Measurements from ENCODE around the gene OSBPL6.
"Not testable (repeated sequence)": the region's sequence is repeated elsewhere in the genome, so short reads cannot be mapped to it uniquely, and the experiment has no call there.

Gene OSBPL6

DNA sequence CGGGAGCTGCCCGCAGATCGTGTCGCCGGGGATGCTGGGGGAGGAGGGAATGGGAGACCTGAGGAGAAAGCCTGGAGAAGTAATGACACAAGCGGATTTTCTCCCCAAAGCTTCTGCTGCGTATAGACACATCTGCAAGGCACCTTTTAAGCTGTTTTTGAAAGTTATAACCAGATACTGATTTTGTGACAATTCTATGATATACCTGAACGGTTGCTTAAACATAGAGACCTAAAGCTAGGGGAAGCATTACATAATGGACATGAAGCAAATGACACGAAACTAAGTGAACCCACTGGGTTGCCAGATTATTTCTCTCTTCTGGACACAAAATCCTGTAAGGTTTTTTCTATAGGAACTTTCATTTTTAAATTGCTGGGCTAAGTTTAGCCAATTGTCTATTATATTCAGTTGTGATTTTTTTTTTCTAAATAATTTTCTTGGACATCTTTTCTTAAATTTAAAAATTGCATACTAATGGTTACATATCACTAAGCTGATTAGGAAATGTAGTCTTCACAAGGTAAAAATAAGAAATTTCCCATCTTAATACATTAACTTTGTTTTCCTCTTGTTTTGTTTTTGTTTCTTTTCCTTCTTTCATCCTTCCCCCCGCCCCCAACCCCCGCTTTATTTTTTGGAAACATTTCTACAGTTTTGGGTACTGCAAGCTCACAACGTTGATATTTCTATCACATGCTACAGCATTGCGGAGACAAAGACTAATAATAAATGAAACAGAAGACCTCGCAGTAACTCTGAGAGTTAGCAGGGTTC, 1.3 kb downstream of the OSBPL6 start:
- TF ChIP-seq, protein P1, sequence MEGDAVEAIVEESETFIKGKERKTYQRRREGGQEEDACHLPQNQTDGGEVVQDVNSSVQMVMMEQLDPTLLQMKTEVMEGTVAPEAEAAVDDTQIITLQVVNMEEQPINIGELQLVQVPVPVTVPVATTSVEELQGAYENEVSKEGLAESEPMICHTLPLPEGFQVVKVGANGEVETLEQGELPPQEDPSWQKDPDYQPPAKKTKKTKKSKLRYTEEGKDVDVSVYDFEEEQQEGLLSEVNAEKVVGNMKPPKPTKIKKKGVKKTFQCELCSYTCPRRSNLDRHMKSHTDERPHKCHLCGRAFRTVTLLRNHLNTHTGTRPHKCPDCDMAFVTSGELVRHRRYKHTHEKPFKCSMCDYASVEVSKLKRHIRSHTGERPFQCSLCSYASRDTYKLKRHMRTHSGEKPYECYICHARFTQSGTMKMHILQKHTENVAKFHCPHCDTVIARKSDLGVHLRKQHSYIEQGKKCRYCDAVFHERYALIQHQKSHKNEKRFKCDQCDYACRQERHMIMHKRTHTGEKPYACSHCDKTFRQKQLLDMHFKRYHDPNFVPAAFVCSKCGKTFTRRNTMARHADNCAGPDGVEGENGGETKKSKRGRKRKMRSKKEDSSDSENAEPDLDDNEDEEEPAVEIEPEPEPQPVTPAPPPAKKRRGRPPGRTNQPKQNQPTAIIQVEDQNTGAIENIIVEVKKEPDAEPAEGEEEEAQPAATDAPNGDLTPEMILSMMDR (conservative IDR thresholded peaks at IDR 0.05; ENCODE audit: low read length): no peak
- no peak for TF ChIP-seq EZH2phosphoT487 (IDR thresholded peaks at IDR 0.05; ENCODE audit: borderline replicate concordance)
- Histone ChIP-seq H3K4me2 (ENCODE audit: low read depth, low read length, poor library complexity, severe bottlenecking) (no peak overlapping the region), H3K79me2 (ENCODE audit: insufficient read depth, low read length) (no peaks in the 10 kb centered on the region), H3K9ac (ENCODE audit: low read depth, low read length, poor library complexity, severe bottlenecking) (no peak overlapping the region), H3K36me3 (ENCODE audit: insufficient read depth, low read length) (no peaks in the 10 kb centered on the region), H3K4me3 (ENCODE audit: low read length, poor library complexity, severe bottlenecking) (no peak overlapping the region), H3K9me3 (ENCODE audit: insufficient read depth, low read depth, low read length) (no peaks in the 10 kb centered on the region), H4K20me1 (ENCODE audit: insufficient read depth, low read length, poor library complexity, severe bottlenecking) (no peaks in the 10 kb centered on the region), H3K9me2 (replicated peaks; ENCODE audit: low read depth, low read length) (no peaks in the 10 kb centered on the region), H3F3A (ENCODE audit: low read depth) (no peaks in the 10 kb centered on the region), H3K27me3 (ENCODE audit: insufficient read depth, low read length, poor library complexity, severe bottlenecking) (no peaks in the 10 kb centered on the region), H3K4me1 (ENCODE audit: insufficient read depth, low read length, poor library complexity, severe bottlenecking) (peaks cover 4% of the 10 kb centered on the region), H2AFZ (ENCODE audit: low read length) (peak overlapping the region; percentile 43; the same call in 1 of the 2 replicates)

DNA sequence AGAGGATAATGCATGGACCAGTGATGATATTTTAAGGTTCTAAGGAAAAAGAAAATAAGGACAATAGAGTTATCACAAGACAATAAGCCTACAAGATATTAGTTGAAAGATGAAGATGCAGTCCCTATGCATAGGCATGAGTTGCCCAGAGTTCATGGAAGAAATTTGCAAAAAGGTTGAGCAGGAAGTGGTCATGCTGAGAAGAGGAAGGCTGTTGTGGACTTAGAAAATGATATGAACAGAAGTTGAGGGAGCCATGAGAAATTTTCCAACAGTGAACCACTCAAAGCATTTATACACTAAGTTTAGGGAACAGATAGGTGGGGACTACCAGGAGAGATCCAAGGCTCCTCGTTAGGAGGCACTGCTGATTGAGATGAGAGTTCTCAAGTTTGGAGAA, 3.5 kb downstream of the OSBPL6 start:
- H3K9ac ChIP-seq (ENCODE audit: low read depth, low read length, poor library complexity, severe bottlenecking): no peak overlapping the region
- H2AFZ ChIP-seq (ENCODE audit: low read length): 0 out of 2 replicates have a peak overlapping the region, but pooled peaks have one; percentile 67
- TF ChIP-seq EZH2phosphoT487 (IDR thresholded peaks at IDR 0.05; ENCODE audit: borderline replicate concordance): no peak
- TF ChIP-seq, protein P1 (conservative IDR thresholded peaks at IDR 0.05; ENCODE audit: low read length): no peak

DNA sequence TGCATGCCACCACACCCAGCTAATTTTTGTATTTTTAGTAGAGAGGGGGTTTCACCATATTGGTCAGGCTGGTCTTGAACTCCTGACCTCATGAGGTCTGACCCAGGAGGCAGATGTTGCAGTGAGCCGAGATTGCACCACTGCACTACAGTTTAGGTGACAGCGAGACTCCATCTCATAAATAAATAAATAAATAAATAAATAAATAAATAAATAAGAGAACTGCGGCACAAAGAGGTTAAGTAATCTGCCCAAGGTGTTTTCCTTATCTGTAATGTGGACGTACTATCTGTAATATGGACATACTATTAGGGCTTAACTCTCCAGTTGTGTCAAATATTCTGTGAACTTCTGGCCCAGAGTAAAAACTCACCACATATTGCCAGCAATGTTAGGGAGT, 4.1 kb downstream of the OSBPL6 start:
- not testable (repeated sequence) for H3K36me3 ChIP-seq (ENCODE audit: insufficient read depth, low read length); H3K9me2 ChIP-seq (replicated peaks; ENCODE audit: low read depth, low read length); H3K9ac ChIP-seq (ENCODE audit: low read depth, low read length, poor library complexity, severe bottlenecking); H3K4me1 ChIP-seq (ENCODE audit: insufficient read depth, low read length, poor library complexity, severe bottlenecking); H3K4me2 ChIP-seq (ENCODE audit: low read depth, low read length, poor library complexity, severe bottlenecking); H4K20me1 ChIP-seq (ENCODE audit: insufficient read depth, low read length, poor library complexity, severe bottlenecking); H3F3A ChIP-seq (ENCODE audit: low read depth); H2AFZ ChIP-seq (ENCODE audit: low read length); H3K4me3 ChIP-seq (ENCODE audit: low read length, poor library complexity, severe bottlenecking); H3K27me3 ChIP-seq (ENCODE audit: insufficient read depth, low read length, poor library complexity, severe bottlenecking); H3K79me2 ChIP-seq (ENCODE audit: insufficient read depth, low read length); H3K9me3 ChIP-seq (ENCODE audit: insufficient read depth, low read depth, low read length)

More for the DNA sequence above, 3.5 kb downstream of the OSBPL6 start:
- no peaks in the 10 kb centered on the region for H3K27me3 ChIP-seq (ENCODE audit: insufficient read depth, low read length, poor library complexity, severe bottlenecking)
- H3K79me2 ChIP-seq (ENCODE audit: insufficient read depth, low read length): no peaks in the 10 kb centered on the region
- no peaks in the 10 kb centered on the region for H3K9me3 ChIP-seq (ENCODE audit: insufficient read depth, low read depth, low read length)
- no peaks in the 10 kb centered on the region for H3F3A ChIP-seq (ENCODE audit: low read depth)
- no peaks in the 10 kb centered on the region for H3K36me3 ChIP-seq (ENCODE audit: insufficient read depth, low read length)
- H3K4me1 ChIP-seq (ENCODE audit: insufficient read depth, low read length, poor library complexity, severe bottlenecking): peaks cover 4% of the 10 kb centered on the region
- no peak overlapping the region for H3K4me3 ChIP-seq (ENCODE audit: low read length, poor library complexity, severe bottlenecking)
- no peaks in the 10 kb centered on the region for H3K9me2 ChIP-seq (replicated peaks; ENCODE audit: low read depth, low read length)
- H4K20me1 ChIP-seq (ENCODE audit: insufficient read depth, low read length, poor library complexity, severe bottlenecking): no peaks in the 10 kb centered on the region
- H3K4me2 ChIP-seq (ENCODE audit: low read depth, low read length, poor library complexity, severe bottlenecking): no peak overlapping the region

DNA sequence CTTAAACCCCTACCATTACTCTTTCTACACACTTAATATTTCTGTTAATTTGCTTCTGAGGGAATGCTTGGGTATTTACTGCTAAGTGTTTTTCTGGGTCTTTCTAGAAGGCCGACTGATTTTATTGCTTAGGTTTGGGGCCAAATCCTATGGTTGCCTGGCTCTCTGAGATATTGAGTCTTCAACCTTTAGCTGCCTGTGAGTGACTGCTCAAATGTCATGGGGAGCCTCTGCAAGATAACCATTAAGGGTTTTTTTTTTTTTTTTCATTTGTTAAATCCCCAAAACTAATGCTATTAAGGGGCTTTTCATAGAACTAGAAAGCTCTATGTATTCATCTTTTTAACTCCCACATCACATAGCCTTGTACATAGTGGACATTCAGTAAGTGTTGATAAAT, 5.0 kb downstream of the OSBPL6 start:
- H2AFZ ChIP-seq (ENCODE audit: low read length): no peak overlapping the region
- TF ChIP-seq EZH2phosphoT487 (IDR thresholded peaks at IDR 0.05; ENCODE audit: borderline replicate concordance): no peak
- TF ChIP-seq, protein P1 (conservative IDR thresholded peaks at IDR 0.05; ENCODE audit: low read length): no peak

More for the DNA sequence above, 5.0 kb downstream of the OSBPL6 start:
- Histone ChIP-seq H3K4me3 (ENCODE audit: low read length, poor library complexity, severe bottlenecking) (no peak overlapping the region), H3K9me3 (ENCODE audit: insufficient read depth, low read depth, low read length) (no peaks in the 10 kb centered on the region), H4K20me1 (ENCODE audit: insufficient read depth, low read length, poor library complexity, severe bottlenecking) (no peaks in the 10 kb centered on the region), H3K9me2 (replicated peaks; ENCODE audit: low read depth, low read length) (no peaks in the 10 kb centered on the region), H3K79me2 (ENCODE audit: insufficient read depth, low read length) (no peaks in the 10 kb centered on the region), H3K4me1 (ENCODE audit: insufficient read depth, low read length, poor library complexity, severe bottlenecking) (peaks cover 4% of the 10 kb centered on the region), H3K9ac (ENCODE audit: low read depth, low read length, poor library complexity, severe bottlenecking) (no peak overlapping the region), H3K36me3 (ENCODE audit: insufficient read depth, low read length) (no peaks in the 10 kb centered on the region), H3F3A (ENCODE audit: low read depth) (no peaks in the 10 kb centered on the region), H3K4me2 (ENCODE audit: low read depth, low read length, poor library complexity, severe bottlenecking) (no peak overlapping the region), H3K27me3 (ENCODE audit: insufficient read depth, low read length, poor library complexity, severe bottlenecking) (no peaks in the 10 kb centered on the region)
